BJ (cell line): ENCODE results near the gene EEF1AKMT2. TPM values are rescaled to one million over a fixed set of nuclear protein-coding genes. Genes with fewer than 3 reads are reported as not detected.

Source experiments
- CTCF ChIA-PET: fragments of 350-600 bp; formaldehyde crosslinking; extraction: SDS; loops from one replicate; lab custom pipeline; 2021; ENCODE audit warnings: antibody characterized with exemption, inconsistent platforms; lab: Yijun Ruan, JAX
- POLR2A ChIA-PET: fragments of 300-600 bp; sonication (Branson Sonifier 250); formaldehyde crosslinking; extraction: SDS; loops from one replicate; lab custom pipeline; 2021; ENCODE audit warnings: antibody characterized with exemption; lab: Charles Lee
- DNase-seq: peaks from one replicate; pipeline ENCODE4 v3.0.0-alpha.2; 2011; ENCODE audit warnings: low read depth
- H3K27me3 ChIP-seq: 2 replicates; pipeline ENCODE4 v1.6.0; 2011; ENCODE audit warnings: low read length; ENCODE audit not compliant: control insufficient read depth, insufficient read depth
- H3K36me3 ChIP-seq: 2 replicates; pipeline ENCODE4 v1.5.1; 2011; ENCODE audit warnings: low read length; ENCODE audit not compliant: control insufficient read depth, insufficient read depth
- H3K4me3 ChIP-seq: 2 replicates; pipeline ENCODE4 v1.5.1; 2011; ENCODE audit warnings: low read depth, mild to moderate bottlenecking, control low read depth, low read length
- polyA plus RNA-seq: library from polyadenylated mRNA; depleted of rRNA; stranded (reverse); fragments of >200 nt; gene quantifications from 2 replicates; pipeline ENCODE4 v1.2.3, GENCODE V29; 2011
- TF ChIP-seq, protein P1 (sequence below): IDR thresholded peaks from 2 replicates; pipeline ENCODE4 v1.5.1; 2011; ENCODE audit warnings: low read depth, mild to moderate bottlenecking, control low read depth, inconsistent platforms, low read length, moderate library complexity; ENCODE audit not compliant: insufficient read depth

EEF1AKMT2 gene
- polyA plus RNA-seq, 1 experiment = 8.0 TPM

DNA sequence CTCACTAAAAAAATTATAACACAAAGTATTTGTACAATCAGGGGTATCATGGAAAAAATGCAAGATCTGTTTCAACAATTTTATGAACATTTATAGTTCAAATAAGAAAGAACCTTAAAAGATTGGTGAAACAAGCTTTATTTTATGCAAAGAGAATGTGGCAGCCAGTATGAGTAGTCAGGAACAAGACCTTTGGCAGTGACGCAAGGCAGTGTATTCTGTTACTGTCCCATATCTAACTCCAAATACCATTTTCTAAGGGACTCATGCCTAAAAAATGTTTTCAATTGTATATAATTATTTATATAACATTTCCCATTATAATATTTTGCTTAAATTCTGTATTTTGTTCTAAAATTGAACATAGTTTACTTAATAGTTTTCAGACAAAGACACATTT is 28.4 kb downstream of the EEF1AKMT2 start:
- DNase-seq = no peak
- TF ChIP-seq, protein P1, sequence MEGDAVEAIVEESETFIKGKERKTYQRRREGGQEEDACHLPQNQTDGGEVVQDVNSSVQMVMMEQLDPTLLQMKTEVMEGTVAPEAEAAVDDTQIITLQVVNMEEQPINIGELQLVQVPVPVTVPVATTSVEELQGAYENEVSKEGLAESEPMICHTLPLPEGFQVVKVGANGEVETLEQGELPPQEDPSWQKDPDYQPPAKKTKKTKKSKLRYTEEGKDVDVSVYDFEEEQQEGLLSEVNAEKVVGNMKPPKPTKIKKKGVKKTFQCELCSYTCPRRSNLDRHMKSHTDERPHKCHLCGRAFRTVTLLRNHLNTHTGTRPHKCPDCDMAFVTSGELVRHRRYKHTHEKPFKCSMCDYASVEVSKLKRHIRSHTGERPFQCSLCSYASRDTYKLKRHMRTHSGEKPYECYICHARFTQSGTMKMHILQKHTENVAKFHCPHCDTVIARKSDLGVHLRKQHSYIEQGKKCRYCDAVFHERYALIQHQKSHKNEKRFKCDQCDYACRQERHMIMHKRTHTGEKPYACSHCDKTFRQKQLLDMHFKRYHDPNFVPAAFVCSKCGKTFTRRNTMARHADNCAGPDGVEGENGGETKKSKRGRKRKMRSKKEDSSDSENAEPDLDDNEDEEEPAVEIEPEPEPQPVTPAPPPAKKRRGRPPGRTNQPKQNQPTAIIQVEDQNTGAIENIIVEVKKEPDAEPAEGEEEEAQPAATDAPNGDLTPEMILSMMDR = no peak
- ChIA-PET CTCF (interaction anchor here (1.1 kb wide), 1 partner anchor 12 kb away, joined by 3 read pairs; no protein-coding TSS in a partner anchor), POLR2A (no interaction called here)
- H3K27me3 ChIP-seq = no peaks in the 10 kb centered on the region
- H3K4me3 ChIP-seq = no peak overlapping the region
- no peaks in the 10 kb centered on the region; the same call in 1 of the 2 replicates for H3K36me3 ChIP-seq

DNA sequence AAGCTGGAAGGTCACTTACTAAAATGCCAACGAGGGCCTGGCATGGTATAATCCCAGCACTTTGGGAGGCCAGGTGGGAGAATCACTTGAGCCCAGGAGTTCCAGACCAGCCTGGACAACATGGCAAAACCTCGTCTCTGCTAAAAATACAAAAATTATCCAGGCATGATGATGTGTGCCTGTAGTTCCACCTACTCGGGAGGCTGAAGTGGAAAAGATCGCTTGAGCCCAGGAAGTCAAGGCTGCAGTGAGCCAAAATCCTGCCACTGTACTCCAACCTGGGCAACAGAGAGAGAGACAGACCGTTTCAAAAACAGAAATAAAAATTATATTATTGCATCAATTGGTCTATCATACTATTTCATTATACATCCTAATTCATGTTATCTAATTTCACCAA is 29.4 kb downstream of the EEF1AKMT2 start:
- TF ChIP-seq, protein P1 = no peak
- ChIA-PET POLR2A (interaction anchor here (0.5 kb wide), 1 partner anchor 222 kb away, joined by 3 read pairs; no protein-coding TSS in a partner anchor), CTCF (interaction anchor here (0.8 kb wide), 1 partner anchor 11 kb away, joined by 3 read pairs; no protein-coding TSS in a partner anchor)
- H3K4me3 ChIP-seq = no peak overlapping the region
- no peak for DNase-seq
- H3K27me3 ChIP-seq = no peaks in the 10 kb centered on the region
- H3K36me3 ChIP-seq = no peaks in the 10 kb centered on the region; the same call in 1 of the 2 replicates

DNA sequence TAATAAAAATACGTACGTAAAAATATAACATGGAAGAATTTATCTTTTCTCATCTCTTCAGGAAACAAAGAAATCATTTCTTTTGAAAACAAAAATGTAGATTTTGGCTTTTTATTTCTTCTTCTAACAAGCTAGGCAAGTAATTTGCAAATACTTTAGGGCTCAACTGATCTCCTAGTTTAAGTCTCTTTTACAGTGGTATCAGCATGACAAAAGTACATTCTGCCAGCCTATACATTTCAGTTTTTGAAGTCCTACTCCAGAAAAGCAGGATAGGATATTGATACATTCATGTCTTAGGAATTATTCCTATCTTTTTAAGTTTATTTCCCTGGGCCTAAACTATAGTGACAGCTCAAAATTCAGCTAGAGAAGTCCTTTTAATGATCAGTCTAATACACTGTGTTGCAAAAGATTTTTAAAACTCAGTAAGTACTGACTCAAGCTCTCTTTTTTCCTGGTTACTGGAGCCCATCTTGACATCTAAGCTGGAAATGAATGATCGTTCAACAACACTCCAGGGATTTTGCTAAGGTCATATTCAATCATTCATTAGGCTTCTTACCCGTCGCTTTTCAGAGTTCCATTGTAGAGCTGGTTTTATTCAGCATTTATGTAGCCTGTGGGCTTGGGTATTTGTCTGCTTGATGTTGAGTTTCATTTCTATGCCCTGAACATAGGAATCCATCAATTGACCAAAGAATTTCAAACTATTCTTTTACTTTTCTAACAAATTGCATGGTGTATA is 35.4 kb downstream of the EEF1AKMT2 start:
- CTCF ChIA-PET = interaction anchor here (0.6 to 2.6 kb wide), 5 partner anchors 10 to 215 kb away, joined by 4 to 11 read pairs (median 9); partner anchors contain the start of gene FAM53B
- no peak for DNase-seq
- Histone ChIP-seq H3K27me3 (no peaks in the 10 kb centered on the region), H3K36me3 (no peaks in the 10 kb centered on the region), H3K4me3 (no peak overlapping the region)
- TF ChIP-seq, protein P1 = no peak
- POLR2A ChIA-PET = no interaction called here

DNA sequence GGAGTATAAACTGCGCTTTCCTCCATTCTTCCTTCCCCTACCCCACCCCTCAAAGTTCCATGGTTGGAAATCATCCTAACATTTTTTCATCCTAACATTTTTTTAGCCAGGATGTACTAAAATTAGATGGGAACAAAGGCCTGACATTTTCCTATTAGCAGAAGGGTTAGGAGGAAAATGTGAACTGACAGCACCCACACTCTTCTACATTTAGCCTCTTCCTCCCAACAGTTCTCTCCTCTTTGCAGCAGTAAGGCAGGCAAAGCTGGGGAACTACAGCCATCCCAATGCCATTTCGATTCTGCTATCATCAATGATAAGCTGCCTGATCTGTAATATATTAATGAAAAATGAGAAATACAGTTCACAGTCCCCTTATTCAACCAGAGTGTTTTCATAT is 36.1 kb downstream of the EEF1AKMT2 start:
- Histone ChIP-seq H3K36me3 (no peaks in the 10 kb centered on the region), H3K4me3 (no peak overlapping the region), H3K27me3 (no peaks in the 10 kb centered on the region)
- DNase-seq = no peak
- CTCF ChIA-PET = interaction anchor here (1.8 to 2.6 kb wide), 3 partner anchors 10 to 215 kb away, joined by 6 to 10 read pairs (median 9); no protein-coding TSS in a partner anchor
- TF ChIP-seq, protein P1 = no peak
- POLR2A ChIA-PET = no interaction called here

DNA sequence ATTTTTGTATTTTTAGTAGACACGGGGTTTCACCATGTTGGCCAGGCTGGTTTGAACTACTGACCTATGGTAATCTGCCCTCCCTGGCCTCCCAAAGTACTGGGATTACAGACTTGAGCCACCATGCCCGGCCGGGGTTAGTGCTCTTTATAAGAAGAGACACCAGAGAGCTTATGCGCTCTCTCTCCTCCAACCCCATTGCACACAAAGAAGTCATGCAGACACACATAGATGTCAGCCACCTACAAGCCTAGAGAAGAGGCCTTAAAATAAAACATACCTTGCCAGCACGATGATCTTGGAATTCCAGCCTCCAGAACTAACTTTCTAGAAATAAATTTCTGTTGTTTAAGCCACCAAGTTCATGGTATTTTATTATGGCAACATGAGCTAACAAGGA is 37.5 kb downstream of the EEF1AKMT2 start:
- Histone ChIP-seq H3K4me3 (no peak overlapping the region), H3K27me3 (no peaks in the 10 kb centered on the region), H3K36me3 (no peaks in the 10 kb centered on the region)
- CTCF ChIA-PET = interaction anchor here (1.5 to 1.8 kb wide), 2 partner anchors 9 to 12 kb away, joined by 4 to 9 read pairs; no protein-coding TSS in a partner anchor
- TF ChIP-seq, protein P1 = no peak
- no peak for DNase-seq
- POLR2A ChIA-PET = no interaction called here
